NOMO-1 (cell line): ENCODE results near the gene OSBPL2.
A peak's percentile ranks its signal among the peaks of the same experiment; 100 is the strongest.

Experiments
- DNase-seq, 2 experiments: peaks; one replicate each; lab custom pipeline; 2025; ENCODE audit not compliant: unreplicated experiment in 2 of 2; lab: John Stamatoyannopoulos, UW

OSBPL2 gene

DNA sequence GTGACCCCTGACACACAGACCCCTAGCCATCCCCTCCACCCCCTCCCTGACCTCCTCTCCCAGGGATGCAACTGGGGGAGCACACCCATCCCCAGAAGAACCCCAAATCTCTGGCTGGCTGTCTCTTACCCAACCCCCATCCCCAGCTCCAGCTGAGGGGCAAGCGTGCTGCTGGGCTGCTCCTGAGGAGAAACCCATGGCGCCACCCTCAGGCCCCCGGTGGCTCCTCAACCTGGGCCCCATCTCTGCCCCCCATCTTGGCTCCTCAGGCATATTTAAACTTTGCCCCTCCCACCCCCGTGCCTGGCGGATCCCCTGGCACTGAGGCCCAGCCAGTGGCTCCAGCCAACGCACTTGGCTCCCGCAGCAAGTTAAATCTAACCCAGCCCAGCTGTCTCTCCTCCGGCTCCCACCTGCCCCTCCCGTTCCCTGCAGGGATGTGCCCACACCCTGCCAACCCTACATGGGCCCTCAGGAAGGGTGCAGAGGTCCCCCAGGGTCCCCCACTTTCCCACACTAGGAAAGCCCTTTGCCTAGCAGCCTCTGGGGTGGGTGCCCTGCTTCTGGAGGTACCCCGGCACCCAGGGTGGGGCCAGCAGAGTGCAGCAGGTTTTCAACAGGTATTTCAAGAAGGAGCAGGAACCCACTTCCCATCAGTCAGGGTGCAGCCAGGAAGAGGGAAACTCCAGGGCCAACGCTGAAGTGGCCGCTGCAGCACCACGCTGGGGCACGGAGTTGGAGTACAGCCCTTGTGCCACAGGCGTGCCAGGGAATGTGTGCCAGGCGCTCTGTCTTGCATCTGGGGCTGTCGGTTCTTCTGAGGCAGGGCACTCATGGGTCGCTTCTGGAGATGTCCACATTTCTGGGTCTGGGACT lies 5.3 kb upstream of the OSBPL2 start:
- DNase-seq, result no peak

DNA sequence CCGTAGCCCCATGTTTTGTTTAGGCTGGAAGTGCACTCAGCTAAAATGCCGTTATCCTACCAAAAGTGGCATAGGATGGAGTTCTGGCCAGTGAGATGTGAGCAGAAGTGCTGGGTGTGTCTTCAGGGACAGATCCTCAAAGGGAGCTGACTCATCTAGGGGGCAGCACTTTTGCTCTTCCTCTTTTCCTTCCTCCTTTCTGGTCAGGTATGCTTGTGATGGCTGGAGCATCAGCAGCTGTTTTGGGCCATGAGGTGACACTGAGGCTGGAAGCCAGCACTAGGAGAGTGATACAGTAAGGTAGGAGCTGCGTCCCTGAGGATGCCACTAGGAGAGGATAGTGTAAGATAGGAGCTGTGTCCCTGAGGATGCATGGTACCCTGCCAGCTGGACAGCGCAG lies 4.6 kb upstream of the OSBPL2 start:
- DNase-seq, result no peak

DNA sequence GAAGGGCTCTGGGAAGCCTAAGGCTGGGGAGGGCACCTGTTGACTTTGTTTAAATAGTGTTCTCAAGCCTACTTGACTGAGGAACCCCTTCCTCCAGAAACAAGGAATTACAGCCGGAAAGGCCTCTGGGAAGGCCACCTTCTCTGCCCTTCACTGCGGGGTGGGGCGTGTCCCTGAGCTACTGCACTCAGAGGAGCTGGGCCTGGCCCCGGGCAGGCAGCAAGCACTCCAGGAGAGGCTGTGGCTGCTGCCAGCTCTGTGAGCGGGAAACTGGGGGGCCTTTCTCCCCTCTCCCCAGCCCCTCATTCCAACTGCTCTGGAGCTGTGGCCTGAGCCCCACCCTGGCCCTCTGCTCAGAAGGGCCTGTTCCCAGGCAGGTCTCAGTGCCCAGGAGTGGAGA lies 4.0 kb upstream of the OSBPL2 start:
- DNase-seq, result no peak

DNA sequence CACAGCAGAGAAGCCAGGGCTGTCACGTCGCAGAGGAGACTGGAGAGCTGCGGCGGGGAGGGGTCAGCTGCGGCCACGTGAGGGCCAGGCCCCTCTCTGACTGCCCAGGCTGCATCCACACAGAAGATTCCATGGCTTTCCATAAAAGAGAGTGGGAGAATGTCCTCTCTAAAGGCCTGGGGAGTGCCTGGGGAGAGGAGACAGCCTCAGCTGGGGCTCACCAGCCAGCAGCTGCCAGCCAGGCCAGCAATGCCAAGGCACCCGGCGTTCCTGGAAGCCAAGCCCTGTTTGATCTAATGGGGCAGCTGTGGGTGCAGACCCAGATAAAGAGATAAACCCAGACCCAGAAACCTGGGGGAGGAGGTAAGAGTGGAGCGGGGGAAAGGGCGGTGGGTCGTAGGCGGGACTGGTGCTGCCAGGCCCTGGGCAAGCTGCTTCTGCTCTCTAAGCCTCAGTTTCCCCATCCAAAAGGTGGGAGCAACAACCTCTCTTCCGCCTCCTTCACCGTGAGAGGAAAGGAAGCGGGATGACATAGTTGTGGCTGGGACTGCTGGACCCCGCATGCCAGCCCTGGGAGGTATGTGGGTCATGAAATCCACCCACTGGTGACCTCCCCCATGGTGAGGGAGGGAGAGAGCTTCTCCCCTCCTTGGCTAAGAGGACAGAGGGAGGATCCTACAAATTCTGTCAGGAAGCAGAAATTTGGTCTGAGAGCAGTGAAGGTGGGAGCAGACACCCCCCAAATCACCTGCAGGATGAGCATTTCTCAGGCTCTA lies 3.1 kb upstream of the OSBPL2 start:
- no peak for DNase-seq

DNA sequence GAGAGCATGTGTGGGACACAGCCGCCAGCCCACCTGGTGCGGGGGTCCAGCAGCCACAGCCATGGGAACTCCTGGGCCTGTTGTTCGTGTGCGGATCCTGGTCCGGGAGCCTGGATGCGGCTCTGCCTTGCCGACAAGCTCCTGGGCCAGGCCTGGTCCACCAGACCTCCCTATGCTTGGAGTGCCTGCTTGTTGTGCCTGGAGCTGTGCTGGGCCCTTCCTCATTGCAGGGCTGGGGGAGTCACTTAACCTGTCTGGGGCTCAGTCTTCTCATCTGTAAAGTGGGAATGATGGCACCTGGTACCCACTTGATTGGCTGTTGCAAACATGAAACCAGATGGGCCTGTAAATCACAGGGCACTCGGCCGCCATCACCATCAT lies 2.6 kb upstream of the OSBPL2 start:
- no peak for DNase-seq

DNA sequence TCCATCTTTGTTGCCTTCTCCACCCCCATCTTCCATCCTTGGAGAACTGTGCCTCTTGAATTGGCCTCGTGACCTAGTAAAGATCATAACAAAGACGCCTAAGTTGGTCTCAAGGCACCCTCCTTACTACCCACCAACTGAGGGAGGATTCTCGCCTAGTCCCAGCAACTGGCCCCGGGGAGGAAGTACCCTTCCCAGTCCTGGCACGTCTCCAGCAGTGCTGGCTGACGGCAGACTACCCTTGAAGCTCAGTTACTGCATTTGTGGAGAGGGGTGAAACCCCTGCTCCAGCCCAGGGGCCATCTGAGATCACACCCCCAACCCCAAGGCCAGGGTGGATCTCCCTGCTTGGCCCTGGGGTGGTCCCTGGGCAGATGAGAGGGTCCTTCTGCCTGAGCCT lies 2.1 kb upstream of the OSBPL2 start:
- no peak for DNase-seq

DNA sequence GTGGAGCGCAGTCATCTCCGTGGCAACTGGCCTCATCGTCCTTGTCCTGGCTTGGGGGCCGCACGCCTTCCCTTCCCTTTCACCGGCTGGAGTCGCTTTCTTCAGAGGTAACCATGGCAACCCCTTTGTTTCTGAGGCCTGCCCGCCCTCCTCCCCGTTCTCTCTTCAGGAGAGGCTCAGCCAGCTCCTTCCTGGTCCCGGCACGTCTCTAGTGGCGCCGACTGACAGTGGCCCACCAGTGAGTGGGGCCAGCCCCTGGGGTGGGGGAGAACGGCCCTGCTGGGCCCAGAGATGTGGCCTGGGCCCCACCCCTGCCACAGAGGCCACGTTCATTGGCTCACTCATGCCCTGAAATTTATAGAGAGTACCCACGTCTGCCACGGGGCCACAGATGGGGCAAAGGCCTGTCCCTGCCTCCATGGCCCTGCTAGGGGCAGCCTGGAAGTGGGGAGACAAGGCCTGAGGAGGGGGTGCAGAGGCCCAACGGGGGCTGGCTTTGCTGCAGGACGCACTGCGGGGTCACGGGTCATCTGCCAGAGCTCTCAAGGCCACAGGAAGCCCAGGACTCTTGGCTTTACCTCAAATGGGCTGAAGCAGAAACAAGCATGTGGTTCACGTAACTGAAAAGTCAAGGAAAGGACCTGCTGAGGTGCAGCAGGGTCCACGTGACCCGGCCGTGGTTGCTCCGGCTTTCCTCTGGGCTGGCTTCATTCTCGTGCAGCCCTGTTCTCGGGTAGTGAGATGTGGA lies 1.4 kb upstream of the OSBPL2 start:
- DNase-seq, result no peak

DNA sequence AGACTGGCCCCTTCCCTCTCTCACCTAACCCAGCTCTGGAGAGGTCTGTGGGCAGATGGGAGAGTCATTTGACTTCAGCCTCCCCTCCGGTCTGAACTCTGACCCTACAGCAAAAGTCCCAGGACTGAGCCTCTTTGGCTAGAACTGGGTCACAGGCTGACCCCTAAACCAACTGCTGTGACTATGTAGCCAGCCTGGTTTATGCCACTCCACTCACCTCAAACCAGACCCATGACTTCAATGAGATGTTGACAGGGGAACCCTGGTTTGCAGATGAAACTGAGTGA lies 864 bp upstream of the OSBPL2 start:
- no peak for DNase-seq

DNA sequence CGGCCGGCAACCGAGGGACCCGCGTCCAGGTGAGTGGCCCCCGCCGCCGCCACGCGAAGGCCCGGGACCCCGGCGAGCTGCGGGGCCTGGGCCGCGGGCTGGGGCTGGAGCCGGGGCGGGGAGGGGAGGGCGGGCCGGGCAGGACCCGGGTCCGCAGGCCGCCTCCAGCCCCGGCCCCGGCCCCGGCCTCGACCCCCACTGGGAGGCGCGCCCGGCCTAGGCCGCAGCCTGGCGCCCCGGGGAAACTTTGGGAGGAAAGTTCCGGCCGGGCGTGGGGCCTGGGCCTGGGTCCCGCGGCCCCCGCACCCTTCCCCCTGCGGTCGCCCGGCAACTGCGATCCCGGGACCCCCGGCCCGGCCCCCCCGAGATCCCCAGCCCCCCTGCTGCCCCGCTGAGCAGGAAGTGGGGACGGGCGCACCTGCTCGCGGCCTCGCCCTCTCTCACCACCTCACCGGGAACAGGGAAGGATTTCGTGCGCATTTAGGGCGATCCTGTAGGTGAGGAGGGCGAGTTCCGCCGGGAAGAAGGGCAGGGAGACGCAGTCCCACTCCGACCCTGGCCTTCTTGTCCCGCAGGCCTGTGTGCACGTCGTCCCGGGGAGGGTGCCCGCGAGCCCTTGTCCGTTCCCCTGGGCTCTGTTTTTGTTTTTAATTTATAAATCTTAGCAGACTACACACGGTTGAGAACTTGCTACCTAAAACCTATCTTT lies 402 bp downstream of the OSBPL2 start:
- DNase-seq, result no peak

DNA sequence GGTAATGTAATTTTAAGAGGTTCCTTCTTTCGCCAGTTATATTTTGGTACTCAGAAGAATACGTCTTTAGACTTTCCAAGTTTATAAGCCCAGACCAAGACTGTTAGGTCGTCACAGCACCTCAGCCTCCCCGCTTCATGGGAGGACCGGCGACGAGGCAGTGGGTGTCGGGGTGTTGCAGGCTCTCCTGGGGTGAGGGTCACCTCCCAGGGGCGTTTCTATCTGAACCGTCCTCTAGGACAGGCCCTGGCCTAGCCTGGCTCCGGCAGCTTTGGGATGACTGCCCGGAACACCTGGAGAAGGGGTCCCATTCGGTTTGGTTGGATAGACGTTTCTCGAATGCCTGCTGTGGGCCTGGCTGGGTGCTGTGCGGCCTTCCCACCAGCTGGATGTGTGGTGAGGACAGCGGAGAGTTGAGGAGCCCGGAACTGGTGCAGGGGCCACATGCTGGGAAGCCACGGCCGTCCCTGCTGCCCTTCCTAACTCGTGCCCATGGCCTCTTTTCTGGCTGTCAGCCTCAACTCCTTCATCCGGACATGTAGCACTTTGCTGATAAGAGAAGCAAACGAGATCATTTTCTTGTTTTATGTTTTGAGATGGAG lies 1.1 kb downstream of the OSBPL2 start:
- peak in 1 of 2 experiments; percentile 31 for DNase-seq

DNA sequence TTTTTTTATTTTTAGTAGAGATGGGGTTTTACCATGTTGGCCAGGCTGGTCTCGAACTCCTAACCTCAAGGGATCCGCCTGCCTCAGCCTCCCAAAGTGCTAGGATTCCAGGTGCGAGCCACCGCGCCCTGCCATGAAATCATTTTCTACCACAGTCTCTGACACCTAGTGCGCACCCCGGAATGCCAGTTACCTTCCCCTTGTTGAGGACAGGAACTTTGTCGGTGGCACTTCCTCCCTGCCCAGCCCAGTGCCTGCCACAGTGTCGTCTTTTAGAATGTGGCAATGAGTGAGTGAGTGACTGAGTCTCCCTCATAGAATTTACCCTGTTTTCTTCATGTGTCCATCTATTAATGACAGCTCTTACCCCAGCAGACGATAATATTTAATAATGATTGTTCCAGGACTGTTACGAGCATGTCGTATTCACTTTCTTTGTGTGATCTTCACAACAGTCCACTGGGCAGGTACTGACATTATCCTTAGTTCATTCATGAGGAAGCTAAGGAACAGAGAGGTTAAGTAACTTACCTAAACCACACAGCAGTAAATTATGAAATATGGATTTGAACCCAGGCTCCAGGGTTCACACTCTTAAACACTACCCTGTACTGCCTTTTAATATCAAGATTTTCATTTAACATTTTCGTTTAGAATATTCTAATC lies 1.8 kb downstream of the OSBPL2 start:
- no peak for DNase-seq

DNA sequence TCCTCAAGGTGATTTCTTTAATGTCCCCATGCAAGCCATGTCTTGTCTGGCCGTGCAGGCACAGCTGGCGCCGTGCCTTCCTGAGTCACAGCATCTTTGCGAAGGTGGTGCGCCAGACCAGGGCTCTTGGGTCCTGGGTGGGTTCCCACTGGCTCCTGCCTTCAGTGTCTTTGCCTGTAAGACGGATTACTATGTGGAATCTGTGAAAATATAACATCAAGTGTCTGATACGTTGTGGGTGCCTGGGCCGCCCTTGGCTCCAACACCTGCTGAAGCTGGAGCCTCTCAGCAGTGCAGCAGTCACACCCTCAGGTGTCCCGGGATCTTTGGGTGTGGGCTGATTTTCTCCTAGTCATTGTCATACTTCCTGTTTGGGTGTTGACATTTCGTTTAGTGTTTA lies 3.2 kb downstream of the OSBPL2 start:
- no peak for DNase-seq

DNA sequence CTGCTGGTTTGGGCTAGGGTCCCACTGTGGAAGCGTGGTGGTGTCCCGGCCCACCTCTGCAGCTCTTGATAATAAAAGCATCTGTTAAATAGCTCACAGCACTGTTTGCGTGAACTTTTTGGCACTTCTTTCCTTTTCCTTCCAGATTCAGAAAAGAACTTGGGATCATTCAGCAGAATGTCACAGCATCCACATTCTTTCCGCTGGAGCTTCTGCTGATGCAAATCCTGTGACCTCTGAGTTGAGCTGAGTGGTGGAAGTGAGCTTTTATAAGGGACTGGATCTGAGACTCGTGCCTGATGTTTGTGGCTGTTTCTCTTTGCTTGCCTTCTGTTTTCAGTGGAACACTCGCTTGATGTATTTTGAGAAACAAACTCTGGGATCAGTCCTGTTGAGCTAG lies 3.9 kb downstream of the OSBPL2 start:
- DNase-seq, result no peak

DNA sequence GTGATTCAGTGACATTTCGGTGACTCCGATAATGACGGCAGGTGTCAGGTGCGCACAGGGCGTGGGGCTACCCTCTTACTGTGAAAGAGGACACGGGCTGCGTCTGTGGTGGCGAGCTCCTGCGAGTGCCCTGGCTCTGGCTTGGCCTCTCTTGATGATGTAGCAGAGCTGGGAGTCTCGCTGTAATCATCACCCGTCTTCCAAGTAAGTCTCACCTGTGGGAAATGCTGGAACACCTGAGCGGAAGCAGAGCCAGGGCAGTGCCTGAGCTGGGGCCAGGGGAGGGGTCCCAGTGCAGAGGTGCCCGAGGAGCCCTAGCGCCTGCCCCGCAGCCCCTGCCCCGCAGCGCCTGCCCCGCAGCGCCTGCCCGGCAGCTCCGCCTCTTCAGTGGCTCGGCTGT lies 4.8 kb downstream of the OSBPL2 start:
- no peak for DNase-seq

DNA sequence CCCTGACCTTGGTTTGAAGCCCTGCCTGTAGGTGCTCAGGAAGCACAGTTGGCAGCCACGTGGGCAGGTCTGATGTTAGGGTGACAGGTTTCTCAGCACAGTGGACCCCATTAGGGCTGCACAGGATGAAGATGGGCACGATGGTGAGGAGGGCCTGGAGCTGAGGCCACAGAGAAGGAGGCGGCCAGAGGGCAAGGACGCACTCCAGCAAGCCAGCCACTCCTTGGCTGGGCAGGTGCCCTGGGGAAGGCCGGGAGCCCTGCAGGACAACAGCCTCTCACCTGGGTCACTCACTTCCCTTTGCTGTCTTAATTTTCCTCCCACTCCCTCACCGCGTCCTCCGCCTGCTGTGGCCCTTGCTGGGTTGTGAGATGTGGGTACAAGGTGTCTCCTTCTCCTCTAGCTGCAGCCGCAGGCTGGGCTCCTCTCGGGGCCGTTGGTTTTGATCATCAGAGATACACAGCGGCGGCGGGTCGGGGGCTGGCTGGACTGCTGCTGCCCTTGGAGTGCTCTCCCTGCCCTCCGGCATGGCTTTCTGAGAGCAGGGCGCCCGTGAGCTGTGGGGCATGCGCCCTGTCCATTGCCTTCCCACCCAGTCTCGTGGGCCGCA lies 5.7 kb downstream of the OSBPL2 start:
- no peak for DNase-seq

DNA sequence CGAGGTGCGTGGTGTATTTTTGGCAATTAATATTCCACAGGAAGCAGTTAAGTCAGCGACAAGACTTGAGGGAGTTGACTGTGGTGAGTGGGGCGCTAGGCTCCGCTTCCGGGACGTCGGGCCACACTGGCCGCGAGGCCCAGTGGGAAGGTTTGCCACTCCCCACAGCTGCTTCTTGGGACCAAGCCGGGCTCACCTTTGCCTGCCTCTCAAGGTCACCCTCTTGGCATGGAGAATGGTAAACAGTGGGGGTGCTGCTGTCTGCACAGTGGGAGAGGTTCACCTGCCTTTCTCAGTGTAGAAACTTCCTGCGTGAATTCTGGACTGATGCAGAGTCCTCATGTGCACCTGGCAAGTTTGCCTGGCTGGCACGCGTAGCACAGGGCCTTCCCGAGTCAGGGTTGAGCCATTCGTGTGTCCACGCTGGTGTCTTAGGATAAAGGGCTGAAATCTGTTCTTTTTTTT lies 6.4 kb downstream of the OSBPL2 start:
- no peak for DNase-seq

DNA sequence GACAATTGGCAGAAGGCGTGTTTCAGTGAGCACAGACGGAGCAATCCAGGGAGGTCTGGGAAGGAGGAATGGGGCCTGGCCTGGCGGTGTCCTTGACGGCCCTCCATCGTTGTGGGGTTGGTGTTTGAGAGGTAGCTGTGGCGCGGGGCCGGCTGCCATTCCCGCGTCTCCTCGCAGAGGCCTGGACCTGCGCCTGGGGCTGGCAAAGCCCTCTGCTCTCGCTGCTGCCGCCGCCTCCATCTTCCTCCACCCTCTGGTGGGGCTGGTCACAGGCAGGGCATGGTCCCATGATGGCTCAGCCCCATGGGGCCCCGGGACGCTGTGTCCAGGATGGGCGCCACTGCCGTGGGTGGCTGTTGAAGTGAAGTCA lies 7.6 kb downstream of the OSBPL2 start:
- DNase-seq, result no peak

DNA sequence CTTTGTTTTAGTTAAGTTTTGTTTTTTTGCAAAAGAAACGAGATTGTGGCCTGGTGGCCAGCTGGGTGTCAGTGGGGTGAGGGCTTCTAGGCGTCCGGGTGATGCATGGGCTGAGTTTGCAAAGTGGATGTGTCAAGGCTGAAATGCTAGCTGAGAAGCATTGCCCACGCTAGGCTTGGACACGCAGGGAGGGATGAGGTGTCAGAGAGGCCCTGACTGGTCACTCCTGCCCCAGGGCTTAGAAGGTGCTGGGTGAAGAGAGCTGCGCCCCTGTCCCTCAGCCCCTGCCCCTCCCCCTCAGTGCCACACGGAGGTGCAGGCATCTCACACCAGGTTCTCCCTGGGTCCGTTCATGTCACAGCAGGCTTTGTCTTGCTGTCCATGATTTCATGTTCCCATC lies 8.1 kb downstream of the OSBPL2 start:
- no peak for DNase-seq

DNA sequence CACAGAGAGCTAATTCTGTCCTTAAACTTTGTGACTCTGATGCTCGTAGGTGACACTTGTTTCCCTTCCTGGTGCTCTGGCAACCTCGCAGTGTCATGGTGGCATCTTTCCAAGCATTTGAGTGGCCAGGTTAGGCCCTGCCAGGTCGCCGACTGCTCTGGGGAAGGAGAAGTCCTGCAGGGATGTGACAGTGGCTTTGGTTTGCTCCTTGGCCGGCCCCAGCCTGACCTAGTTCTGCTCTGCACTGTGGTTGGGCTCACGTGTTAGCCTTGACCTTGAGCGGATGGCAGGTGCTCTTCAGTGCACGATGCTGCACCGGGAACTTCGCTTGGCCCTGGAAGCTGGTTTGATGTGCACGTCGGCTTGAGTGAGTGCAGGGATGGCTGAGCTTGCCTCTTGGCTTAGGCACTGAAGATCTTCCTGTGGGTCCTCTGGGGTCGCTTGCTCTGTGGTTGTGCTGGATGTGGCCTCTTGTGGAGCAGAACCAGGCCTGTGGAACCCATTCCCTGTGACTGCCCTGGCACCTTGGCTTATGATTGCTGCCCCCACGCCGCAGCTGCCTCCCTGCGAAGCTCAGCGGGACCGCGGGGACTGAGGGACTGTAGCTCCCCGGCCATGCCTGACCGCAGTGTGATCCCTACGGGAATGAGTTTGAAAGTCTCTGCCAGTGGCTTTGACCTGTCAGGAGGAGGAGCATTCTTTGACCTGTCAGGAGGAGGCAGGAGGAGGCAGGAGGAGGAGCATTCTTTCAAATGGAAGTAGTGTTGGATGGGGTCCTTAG lies 8.7 kb downstream of the OSBPL2 start:
- DNase-seq, result no peak
